IMR-90 (cell line): ENCODE data around the gene SLC7A6. TPM values are rescaled to one million over a fixed set of nuclear protein-coding genes. Genes with fewer than 3 reads are reported as not detected.

Experiments used
- ATAC-seq: fragments of 200-7000 bp; cut with Tn5 transposase; 2 replicates; pipeline ENCODE4 v1.9.1; 2020; ENCODE audit warnings: low read depth, mild to moderate bottlenecking, moderate library complexity
- BruUV-seq: library from RNA; stranded (reverse); fragments of 400-500 nt; replicated peaks from 2 replicates; lab custom pipeline; 2021; lab: Mats Ljungman, UMichigan
- CTCF ChIA-PET: fragments of 300-600 bp; formaldehyde crosslinking; extraction: SDS; loops from one replicate; lab custom pipeline; 2021; ENCODE audit warnings: antibody characterized with exemption; lab: Yijun Ruan, JAX
- POLR2A ChIA-PET: fragments of 300-600 bp; sonication (Branson Sonifier 250); formaldehyde crosslinking; loops from one replicate; lab custom pipeline; 2022; ENCODE audit warnings: antibody characterized with exemption; ENCODE audit not compliant: unreplicated experiment; lab: Charles Lee
- DNase-seq: peaks from one replicate; pipeline ENCODE4 v3.0.0; 2013
- H2AFZ ChIP-seq: replicated peaks from 2 replicates; pipeline ENCODE3; 2013; ENCODE audit warnings: low read length, mild to moderate bottlenecking; ENCODE audit not compliant: poor library complexity
- H2AK5ac ChIP-seq: 2 replicates; pipeline ENCODE4 v1.6.1; 2013; ENCODE audit warnings: low read depth, low read length, inconsistent platforms
- H2AK9ac ChIP-seq: replicated peaks from 2 replicates; pipeline ENCODE3; 2013; ENCODE audit warnings: mild to moderate bottlenecking, low read depth, low read length, moderate library complexity; ENCODE audit not compliant: poor library complexity
- H2BK120ac ChIP-seq: 2 replicates; pipeline ENCODE4 v1.6.1; 2013; ENCODE audit warnings: low read depth, low read length, inconsistent platforms
- H2BK15ac ChIP-seq: 3 replicates; pipeline ENCODE4 v1.6.1; 2013; ENCODE audit warnings: low read depth, low read length, inconsistent platforms
- H2BK20ac ChIP-seq: 2 replicates; pipeline ENCODE4 v1.6.1; 2013; ENCODE audit warnings: low read depth, mild to moderate bottlenecking, inconsistent platforms, low read length, moderate library complexity
- H2BK5ac ChIP-seq: 2 replicates; pipeline ENCODE4 v1.6.1; 2013; ENCODE audit warnings: mild to moderate bottlenecking, low read depth, low read length, inconsistent platforms; ENCODE audit not compliant: poor library complexity, severe bottlenecking
- H3K14ac ChIP-seq: replicated peaks from 2 replicates; pipeline ENCODE4 v1.6.1; 2013; ENCODE audit warnings: low read depth, low read length, inconsistent platforms
- H3K18ac ChIP-seq: 2 replicates; pipeline ENCODE4 v1.6.1; 2013; ENCODE audit warnings: low read depth, low read length, control low read depth
- H3K23ac ChIP-seq: 2 replicates; pipeline ENCODE4 v1.6.1; 2013; ENCODE audit warnings: low read depth, low read length, inconsistent platforms
- H3K27ac ChIP-seq: 2 replicates; pipeline ENCODE4 v1.5.1; 2013; ENCODE audit warnings: mild to moderate bottlenecking, control low read depth, low read length; ENCODE audit not compliant: insufficient read depth
- H3K27me3 ChIP-seq: 2 replicates; pipeline ENCODE4 v1.6.1; 2013; ENCODE audit warnings: low read length; ENCODE audit not compliant: control insufficient read depth, insufficient read depth
- H3K36me3 ChIP-seq: 2 replicates; pipeline ENCODE4 v1.6.1; 2013; ENCODE audit warnings: low read length, mixed read lengths; ENCODE audit not compliant: control insufficient read depth, insufficient read depth
- H3K4ac ChIP-seq: 2 replicates; pipeline ENCODE4 v1.6.1; 2013; ENCODE audit warnings: low read depth, low read length, inconsistent platforms
- H3K4me1 ChIP-seq: 2 replicates; pipeline ENCODE4 v1.6.1; 2013; ENCODE audit warnings: low read length, mixed read lengths; ENCODE audit not compliant: control insufficient read depth, insufficient read depth
- H3K4me2 ChIP-seq: 2 replicates; pipeline ENCODE4 v1.6.1; 2013; ENCODE audit warnings: low read depth, mild to moderate bottlenecking, control low read depth, low read length, moderate library complexity
- H3K4me3 ChIP-seq: 2 replicates; pipeline ENCODE4 v1.5.1; 2013; ENCODE audit warnings: low read depth, mild to moderate bottlenecking, control low read depth, low read length, moderate library complexity; ENCODE audit not compliant: insufficient read depth
- H3K56ac ChIP-seq: 2 replicates; pipeline ENCODE4 v1.6.1; 2013; ENCODE audit warnings: low read length, inconsistent platforms; ENCODE audit not compliant: insufficient read depth; ENCODE audit errors: extremely low read depth
- H3K79me1 ChIP-seq, 2 experiments: 2 replicates each; pipeline ENCODE4 v1.6.1; 2013; ENCODE audit warnings: low read length in 2 of 2, inconsistent platforms in 1 of 2, low read depth in 1 of 2
- H3K9ac ChIP-seq: 2 replicates; pipeline ENCODE4 v1.6.1; 2013; ENCODE audit warnings: low read depth, low read length, control low read depth
- H3K9me1 ChIP-seq: 2 replicates; pipeline ENCODE4 v1.6.1; 2013; ENCODE audit warnings: low read length, inconsistent platforms; ENCODE audit not compliant: insufficient read depth
- H3K9me3 ChIP-seq: 2 replicates; pipeline ENCODE4 v1.6.1; 2013; ENCODE audit warnings: low read length; ENCODE audit not compliant: control insufficient read depth, insufficient read depth
- H4K20me1 ChIP-seq: 2 replicates; pipeline ENCODE4 v1.6.1; 2013; ENCODE audit warnings: low read length, inconsistent platforms; ENCODE audit not compliant: insufficient read depth
- H4K5ac ChIP-seq: 2 replicates; pipeline ENCODE4 v1.6.1; 2013; ENCODE audit warnings: mild to moderate bottlenecking, low read depth, low read length, control low read depth
- H4K8ac ChIP-seq, 2 experiments: 2 replicates each; pipeline ENCODE4 v1.6.1; 2013; ENCODE audit warnings: low read depth in 2 of 2, low read length in 2 of 2, control low read depth in 1 of 2, inconsistent platforms in 1 of 2
- H4K91ac ChIP-seq: 2 replicates; pipeline ENCODE4 v1.6.1; 2013; ENCODE audit warnings: low read depth, low read length, inconsistent platforms; ENCODE audit not compliant: insufficient read depth
- BHLHE40 ChIP-seq: fragments of 150-350 bp; IDR thresholded peaks from 2 replicates; pipeline ENCODE4 v1.6.1; 2016; ENCODE audit warnings: mild to moderate bottlenecking, low read depth, low read length
- CEBPB ChIP-seq: IDR thresholded peaks from 2 replicates; pipeline ENCODE4 v1.6.1; 2012; ENCODE audit warnings: low read depth, low read length, improper control_type of control experiment
- CHD1 ChIP-seq: IDR thresholded peaks from 2 replicates; pipeline ENCODE4 v1.6.1; 2012; ENCODE audit warnings: low read depth, low read length, improper control_type of control experiment
- CTCF ChIP-seq: conservative IDR thresholded peaks from 2 replicates; pipeline ENCODE4 v1.5.1; 2012; ENCODE audit warnings: mild to moderate bottlenecking, low read depth, low read length, improper control_type of control experiment
- ELK1 ChIP-seq: fragments of 150-350 bp; IDR thresholded peaks from 2 replicates; pipeline ENCODE4 v1.6.1; 2016; ENCODE audit warnings: low read depth, mild to moderate bottlenecking, low read length, moderate library complexity, borderline replicate concordance
- FOS ChIP-seq: fragments of 150-350 bp; IDR thresholded peaks from 2 replicates; pipeline ENCODE4 v1.6.1; 2016; ENCODE audit warnings: low read depth, low read length
- MAFK ChIP-seq: IDR thresholded peaks from 2 replicates; pipeline ENCODE4 v1.6.1; 2012; ENCODE audit warnings: low read depth, low read length, improper control_type of control experiment
- MAZ ChIP-seq: IDR thresholded peaks from 2 replicates; pipeline ENCODE4 v1.6.1; 2012; ENCODE audit warnings: low read depth, mild to moderate bottlenecking, low read length, improper control_type of control experiment, moderate library complexity, borderline replicate concordance
- MXI1 ChIP-seq: IDR thresholded peaks from 2 replicates; pipeline ENCODE4 v1.6.1; 2012; ENCODE audit warnings: low read depth, mild to moderate bottlenecking, low read length, moderate library complexity, borderline replicate concordance
- NFE2L2 ChIP-seq: fragments of 150-350 bp; IDR thresholded peaks from 2 replicates; pipeline ENCODE4 v1.6.1; 2016; ENCODE audit warnings: low read depth, mild to moderate bottlenecking, low read length
- POLR2A ChIP-seq: IDR thresholded peaks from 2 replicates; pipeline ENCODE4 v1.6.1; 2012; ENCODE audit warnings: mild to moderate bottlenecking, low read depth, low read length
- RAD21 ChIP-seq: IDR thresholded peaks from 2 replicates; pipeline ENCODE4 v1.6.1; 2012; ENCODE audit warnings: low read length, improper control_type of control experiment
- RCOR1 ChIP-seq: IDR thresholded peaks from 2 replicates; pipeline ENCODE4 v1.6.1; 2012; ENCODE audit warnings: mild to moderate bottlenecking, low read length, improper control_type of control experiment; ENCODE audit not compliant: insufficient replicate concordance
- RFX5 ChIP-seq: IDR thresholded peaks from 2 replicates; pipeline ENCODE4 v1.8.0; 2012; ENCODE audit warnings: low read depth, mild to moderate bottlenecking, low read length, moderate library complexity
- SMC3 ChIP-seq: fragments of 150-350 bp; IDR thresholded peaks from 2 replicates; pipeline ENCODE4 v1.6.1; 2016; ENCODE audit warnings: low read depth, mild to moderate bottlenecking, antibody characterized with exemption, low read length, moderate library complexity
- USF2 ChIP-seq: fragments of 150-350 bp; IDR thresholded peaks from 2 replicates; pipeline ENCODE4 v1.6.1; 2017; ENCODE audit warnings: mild to moderate bottlenecking, antibody characterized with exemption, low read length, low read depth
- WGBS, 2 experiments: methylation state at CpG; one replicate each; pipeline versions ENCODE4 v1.1.5 to v1.1.7; 2013; ENCODE audit warnings: missing lambda C conversion rate in 2 of 2; ENCODE audit not compliant: insufficient read length in 1 of 2; ENCODE audit errors: extremely low coverage in 2 of 2; 5-methylcytosine and 5-hydroxymethylcytosine counted together
- dilution Hi-C: fragments of 300-500 bp; cut with HindIII; formaldehyde crosslinking; loops from one replicate; pipeline ENCODE4 v1.14.3; 2018; ENCODE audit warnings: low sequenced_read_pairs; ENCODE audit not compliant: unreplicated experiment
- in situ Hi-C: fragments of 300-500 bp; cut with MboI; formaldehyde crosslinking; loops from 3 replicates; pipeline ENCODE4 v1.14.3; 2019; ENCODE audit warnings: low sequenced_read_pairs, inconsistent platforms, mixed read lengths
- intact Hi-C: fragments of 100-400 bp; cut with micrococcal nuclease; formaldehyde crosslinking; loops from 2 replicates; pipeline ENCODE4 v1.10.0; 2022
- polyA plus RNA-seq, 3 experiments: library from polyadenylated mRNA; depleted of rRNA; stranded (reverse); fragments of >200 nt; gene quantifications; 2 replicates each; pipeline ENCODE4 v1.2.3, GENCODE V29; 2012; ENCODE audit warnings: low replicate concordance in 1 of 3
- total RNA-seq: library from RNA; depleted of rRNA; stranded (reverse); fragments of >200 nt; gene quantifications from 2 replicates; pipeline ENCODE4 v1.2.3, GENCODE V29; 2012

Gene SLC7A6
- total and polyA plus RNA-seq, 2 of the 4 experiments (the other 2 are of a cell fraction): 29.4 to 36.1 TPM

GRCh38 chr16:68296291-68296690 is 32.0 kb downstream of the SLC7A6 start:
- no peak overlapping the region for H3K4me3 ChIP-seq
- H3K9me3 ChIP-seq: no peaks in the 10 kb centered on the region
- ChIA-PET CTCF (no interaction called here), POLR2A (no interaction called here)
- no peak for DNase-seq
- H3K9ac ChIP-seq: no peak overlapping the region
- no peak overlapping the region for H2BK5ac ChIP-seq
- H2AK9ac ChIP-seq: no peak overlapping the region
- no peak overlapping the region for H3K4me2 ChIP-seq
- no peak overlapping the region for H4K91ac ChIP-seq
- H3K56ac ChIP-seq: no peak overlapping the region
- 90% methylated on average over 6 of the region's 12 CpGs; no CpG with 5 or more reads in 1 of the 2 experiments for WGBS, 2 experiments
- H2BK120ac ChIP-seq: no peak overlapping the region
- H3K79me1 ChIP-seq: peaks cover 23 to 68% of the 10 kb centered on the region in 2 experiments
- dilution Hi-C loops (no loop called here), in situ Hi-C loops (no loop called here), intact Hi-C loops (loop anchor here (5.0 kb wide), 1 partner anchor 34 kb away; the partner anchor contains the start of gene SLC7A6)
- H2BK15ac ChIP-seq: no peak overlapping the region
- H3K4ac ChIP-seq: no peak overlapping the region
- H3K27ac ChIP-seq: no peak overlapping the region
- H2AK5ac ChIP-seq: no peak overlapping the region
- H3K4me1 ChIP-seq: peaks cover 7% of the 10 kb centered on the region; the same call in 1 of the 2 replicates
- H4K5ac ChIP-seq: no peak overlapping the region
- H3K14ac ChIP-seq: no peak overlapping the region
- no peak overlapping the region for H2BK20ac ChIP-seq
- H3K18ac ChIP-seq: no peak overlapping the region
- no peak overlapping the region for H2AFZ ChIP-seq
- H3K36me3 ChIP-seq: peaks cover 57% of the 10 kb centered on the region
- peaks cover 16% of the 10 kb centered on the region for H4K20me1 ChIP-seq
- no peak overlapping the region for H3K23ac ChIP-seq
- no TSS peak for BruUV-seq
- no peak for TF ChIP-seq POLR2A
- no peak for TF ChIP-seq NFE2L2
- no peak for TF ChIP-seq RFX5
- TF ChIP-seq RCOR1: no peak
- TF ChIP-seq CTCF: no peak
- no peak for TF ChIP-seq SMC3
- TF ChIP-seq MAFK: no peak
- TF ChIP-seq BHLHE40: no peak
- TF ChIP-seq CHD1: no peak
- no peak for TF ChIP-seq RAD21
- TF ChIP-seq ELK1: no peak
- TF ChIP-seq CEBPB: no peak
- TF ChIP-seq USF2: no peak
- TF ChIP-seq MXI1: no peak
- TF ChIP-seq MAZ: no peak
- TF ChIP-seq FOS: no peak
- H3K9me1 ChIP-seq: peaks cover 10% of the 10 kb centered on the region
- H3K27me3 ChIP-seq: no peaks in the 10 kb centered on the region
- ATAC-seq: no peak
- H4K8ac ChIP-seq: no peak overlapping the region
